HEK293 (cell line): ENCODE measurements around the gene MXRA8.

Source experiments
- CTCF ChIA-PET: fragments of 350-600 bp; formaldehyde crosslinking; extraction: SDS; loops from one replicate; lab custom pipeline; 2021; ENCODE audit warnings: antibody characterized with exemption; lab: Yijun Ruan, JAX
- POLR2A ChIA-PET: fragments of 300-600 bp; formaldehyde crosslinking; extraction: SDS; loops from one replicate; lab custom pipeline; 2020; ENCODE audit warnings: antibody characterized with exemption, inconsistent platforms; lab: Yijun Ruan, JAX
- H3K27ac ChIP-seq: fragments of 200-500 bp; sonication (Bioruptor generic); 2 replicates; pipeline ENCODE4 v1.5.1; 2014; ENCODE audit warnings: low read depth, low read length, control low read depth, inconsistent platforms; ENCODE audit errors: extremely low read depth
- H3K36me3 ChIP-seq, 2 experiments: fragments of 200-500 bp in 1 of 2; sonication (Bioruptor generic) in 1 of 2; 1 replicate in 1 of 2; 2 replicates in 1 of 2; pipeline ENCODE4 v1.5.1; 2014 to 2017; ENCODE audit warnings: inconsistent platforms in 2 of 2, low read length in 2 of 2; ENCODE audit not compliant: control insufficient read depth in 2 of 2, insufficient read depth in 1 of 2
- H3K4me1 ChIP-seq: fragments of 200-500 bp; sonication (Bioruptor generic); 2 replicates; pipeline ENCODE4 v1.5.1; 2014; ENCODE audit warnings: mild to moderate bottlenecking, low read length, inconsistent platforms; ENCODE audit not compliant: control insufficient read depth, insufficient read depth
- H3K4me3 ChIP-seq: 2 replicates; pipeline ENCODE4 v1.5.1; 2011; ENCODE audit warnings: low read depth, mild to moderate bottlenecking, control low read depth, low read length, moderate library complexity
- H3K9me3 ChIP-seq: fragments of 200-500 bp; sonication (Bioruptor generic); 2 replicates; pipeline ENCODE4 v1.5.1; 2014; ENCODE audit warnings: low read depth, low read length, inconsistent platforms; ENCODE audit not compliant: control insufficient read depth, insufficient read depth
- FEZF1 ChIP-seq: fragments of 450-650 bp; formaldehyde crosslinking; IDR thresholded peaks from 2 replicates; pipeline ENCODE4 v1.5.1; 2016; ENCODE audit warnings: missing biosample characterization, missing genetic modification characterization
- GLIS2 ChIP-seq: fragments of 450-650 bp; formaldehyde crosslinking; IDR thresholded peaks from 2 replicates; pipeline ENCODE4 v1.5.1; 2016; ENCODE audit warnings: missing biosample characterization, missing genetic modification characterization
- IKZF3 ChIP-seq: fragments of 450-650 bp; IDR thresholded peaks from 2 replicates; pipeline ENCODE4 v1.5.0; 2018; ENCODE audit warnings: missing biosample characterization, mild to moderate bottlenecking, missing genetic modification characterization, moderate library complexity
- KLF8 ChIP-seq: fragments of 450-650 bp; formaldehyde crosslinking; IDR thresholded peaks from 2 replicates; pipeline ENCODE4 v1.5.1; 2016; ENCODE audit warnings: missing biosample characterization, missing genetic modification characterization
- KLF9 ChIP-seq: fragments of 450-650 bp; formaldehyde crosslinking; IDR thresholded peaks from 2 replicates; pipeline ENCODE4 v1.5.1; 2016; ENCODE audit warnings: missing biosample characterization, missing genetic modification characterization, low read depth
- REPIN1 ChIP-seq: fragments of 450-650 bp; formaldehyde crosslinking; IDR thresholded peaks from 2 replicates; pipeline ENCODE4 v1.5.1; 2017; ENCODE audit warnings: missing biosample characterization, missing genetic modification characterization, low read depth
- SCRT1 ChIP-seq: fragments of 450-650 bp; formaldehyde crosslinking; IDR thresholded peaks from 2 replicates; pipeline ENCODE4 v1.5.1; 2016; ENCODE audit warnings: missing biosample characterization, missing genetic modification characterization, borderline replicate concordance
- SP3 ChIP-seq: fragments of 450-650 bp; formaldehyde crosslinking; IDR thresholded peaks from 2 replicates; pipeline ENCODE4 v1.5.1; 2016; ENCODE audit warnings: missing biosample characterization, missing genetic modification characterization
- TRIM28 ChIP-seq: IDR thresholded peaks from 2 replicates; pipeline ENCODE4 v1.6.1; 2011; ENCODE audit warnings: low read length, control low read depth, borderline replicate concordance
- ZFP3 ChIP-seq: fragments of 450-650 bp; formaldehyde crosslinking; IDR thresholded peaks from 2 replicates; pipeline ENCODE4 v1.5.1; 2016; ENCODE audit warnings: low read depth, missing biosample characterization, missing genetic modification characterization
- ZFP69B ChIP-seq: fragments of 450-650 bp; formaldehyde crosslinking; IDR thresholded peaks from 2 replicates; pipeline ENCODE4 v1.5.1; 2016; ENCODE audit warnings: missing biosample characterization, missing genetic modification characterization
- ZNF114 ChIP-seq: fragments of 450-650 bp; formaldehyde crosslinking; IDR thresholded peaks from 2 replicates; pipeline ENCODE4 v1.5.0; 2017; ENCODE audit warnings: missing biosample characterization, missing genetic modification characterization
- ZNF175 ChIP-seq: fragments of 450-650 bp; formaldehyde crosslinking; IDR thresholded peaks from 2 replicates; pipeline ENCODE4 v1.5.1; 2016; ENCODE audit warnings: missing biosample characterization, missing genetic modification characterization
- ZNF184 ChIP-seq: fragments of 450-650 bp; IDR thresholded peaks from 2 replicates; pipeline ENCODE4 v1.5.1; 2018; ENCODE audit warnings: missing biosample characterization, mild to moderate bottlenecking, missing genetic modification characterization
- ZNF2 ChIP-seq: fragments of 450-650 bp; formaldehyde crosslinking; IDR thresholded peaks from 2 replicates; pipeline ENCODE4 v1.5.1; 2016; ENCODE audit warnings: missing biosample characterization, missing genetic modification characterization
- ZNF214 ChIP-seq: fragments of 450-650 bp; formaldehyde crosslinking; IDR thresholded peaks from 2 replicates; pipeline ENCODE4 v1.5.1; 2017; ENCODE audit warnings: missing biosample characterization, mild to moderate bottlenecking, missing genetic modification characterization, borderline replicate concordance
- ZNF311 ChIP-seq: fragments of 450-650 bp; formaldehyde crosslinking; IDR thresholded peaks from 2 replicates; pipeline ENCODE4 v1.5.1; 2017; ENCODE audit warnings: missing biosample characterization, missing genetic modification characterization, borderline replicate concordance
- ZNF433 ChIP-seq: fragments of 450-650 bp; formaldehyde crosslinking; IDR thresholded peaks from 2 replicates; pipeline ENCODE4 v1.5.1; 2016; ENCODE audit warnings: missing biosample characterization, missing genetic modification characterization, low read depth
- ZNF48 ChIP-seq: fragments of 450-650 bp; formaldehyde crosslinking; IDR thresholded peaks from 2 replicates; pipeline ENCODE4 v1.5.1; 2016; ENCODE audit warnings: missing biosample characterization, missing genetic modification characterization
- ZNF571 ChIP-seq: fragments of 450-650 bp; formaldehyde crosslinking; IDR thresholded peaks from 2 replicates; pipeline ENCODE4 v1.5.0; 2017; ENCODE audit warnings: missing biosample characterization, missing genetic modification characterization
- ZNF626 ChIP-seq: fragments of 450-650 bp; sonication (Bioruptor Pico); formaldehyde crosslinking; IDR thresholded peaks from 2 replicates; pipeline ENCODE4 v1.5.1; 2018; ENCODE audit warnings: missing biosample characterization, missing genetic modification characterization, inconsistent platforms
- ZNF670 ChIP-seq: fragments of 450-650 bp; formaldehyde crosslinking; IDR thresholded peaks from 2 replicates; pipeline ENCODE4 v1.5.1; 2016; ENCODE audit warnings: missing biosample characterization, missing genetic modification characterization, low read depth
- ZNF677 ChIP-seq: fragments of 450-650 bp; IDR thresholded peaks from 2 replicates; pipeline ENCODE4 v1.5.0; 2018; ENCODE audit warnings: missing biosample characterization, mild to moderate bottlenecking, missing genetic modification characterization, moderate library complexity
- ZSCAN30 ChIP-seq: fragments of 450-650 bp; IDR thresholded peaks from 2 replicates; pipeline ENCODE4 v1.5.1; 2018; ENCODE audit warnings: missing biosample characterization, mild to moderate bottlenecking, missing genetic modification characterization, moderate library complexity
- TF ChIP-seq, protein P1 (sequence below): fragments of 450-650 bp; formaldehyde crosslinking; IDR thresholded peaks from 2 replicates; pipeline ENCODE4 v1.5.1; 2016; ENCODE audit warnings: missing biosample characterization, missing genetic modification characterization
- TF ChIP-seq, protein P2 (sequence below): fragments of 450-650 bp; formaldehyde crosslinking; optimal IDR thresholded peaks from 2 replicates; pipeline ENCODE3; 2016; ENCODE audit warnings: missing biosample characterization, mild to moderate bottlenecking, missing genetic modification characterization
- TF ChIP-seq, protein P3 (sequence below): fragments of 450-650 bp; formaldehyde crosslinking; IDR thresholded peaks from 2 replicates; pipeline ENCODE4 v1.5.1; 2016; ENCODE audit warnings: missing biosample characterization, missing genetic modification characterization
- TF ChIP-seq, protein P4 (sequence below): fragments of 450-650 bp; formaldehyde crosslinking; IDR thresholded peaks from 2 replicates; pipeline ENCODE4 v1.5.1; 2016; ENCODE audit warnings: missing biosample characterization, missing genetic modification characterization
- TF ChIP-seq, protein P5 (sequence below): fragments of 450-650 bp; formaldehyde crosslinking; IDR thresholded peaks from 2 replicates; pipeline ENCODE4 v1.5.1; 2016; ENCODE audit warnings: missing biosample characterization, missing genetic modification characterization
- TF ChIP-seq, protein P6 (sequence below): fragments of 450-650 bp; formaldehyde crosslinking; IDR thresholded peaks from 2 replicates; pipeline ENCODE4 v1.5.1; 2016; ENCODE audit warnings: missing biosample characterization, missing genetic modification characterization

The MXRA8 gene

DNA sequence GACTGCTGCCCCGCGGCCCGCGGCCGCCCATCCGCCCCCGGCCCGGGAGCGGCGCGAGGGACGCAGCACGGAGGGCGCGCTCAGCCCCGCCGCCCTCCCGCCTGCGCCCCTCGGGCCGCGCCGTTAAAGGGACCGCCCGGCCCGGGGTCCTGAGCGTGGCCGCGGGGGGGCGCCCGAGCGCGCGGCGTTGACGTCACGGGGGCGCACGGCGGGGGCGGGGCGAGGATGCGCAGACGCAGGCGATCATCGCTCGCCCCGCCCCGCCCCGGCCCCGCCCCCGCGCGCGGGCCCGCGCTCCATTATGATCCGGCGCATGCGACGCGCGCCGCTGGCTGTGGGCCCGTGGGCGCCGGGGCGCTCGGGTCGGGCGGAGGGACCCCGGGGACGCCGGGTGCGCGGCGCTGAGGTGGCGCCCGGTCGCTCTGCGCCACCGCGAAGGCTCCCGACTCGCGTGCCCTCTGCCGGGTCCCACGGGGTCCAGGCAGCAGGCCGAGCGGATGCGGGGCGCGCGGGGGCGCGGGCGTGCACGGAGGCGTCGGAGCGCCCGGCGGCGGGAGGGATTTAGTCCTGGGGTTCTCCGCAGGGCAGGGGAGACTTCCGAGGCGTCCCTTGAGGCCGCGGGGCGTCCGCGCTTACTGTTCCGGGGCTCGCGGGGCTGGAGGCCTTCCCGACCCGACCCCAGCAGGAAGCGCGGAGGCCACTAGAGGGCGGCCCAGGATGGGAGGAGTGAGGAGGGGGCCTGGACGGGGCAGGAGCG, 8.9 kb downstream of the MXRA8 start, which contains the start of gene DVL1:
Gene DVL1, minus strand, starts transcription at position 163 of the 757 bp plus-strand sequence. CDS start 353 bp downstream, outside the sequence.
- H3K27ac ChIP-seq = peak within 1 kb of the TSS; percentile 96
- no peaks in the 10 kb centered on the region for H3K9me3 ChIP-seq
- H3K4me3 ChIP-seq = peak within 1 kb of the TSS; percentile 64
- H3K36me3 ChIP-seq = peaks cover 0 to 11% of the 10 kb centered on the region in 2 experiments; a peak in 1 of 3 replicates
- ChIA-PET POLR2A (interaction anchor here (1.5 kb wide), 1 partner anchor 56 kb away, joined by 3 read pairs; no protein-coding TSS in a partner anchor), CTCF (no interaction called here)
- peaks cover 14% of the 10 kb centered on the region for H3K4me1 ChIP-seq
- no peak for TF ChIP-seq SP3 (tag by site-specific recombination)
- no peak for TF ChIP-seq ZNF670 (tag by site-specific recombination)
- no peak for TF ChIP-seq ZNF214 (tag by site-specific recombination)
- TF ChIP-seq ZNF433 (tag by site-specific recombination) = no peak
- TF ChIP-seq, protein P1, sequence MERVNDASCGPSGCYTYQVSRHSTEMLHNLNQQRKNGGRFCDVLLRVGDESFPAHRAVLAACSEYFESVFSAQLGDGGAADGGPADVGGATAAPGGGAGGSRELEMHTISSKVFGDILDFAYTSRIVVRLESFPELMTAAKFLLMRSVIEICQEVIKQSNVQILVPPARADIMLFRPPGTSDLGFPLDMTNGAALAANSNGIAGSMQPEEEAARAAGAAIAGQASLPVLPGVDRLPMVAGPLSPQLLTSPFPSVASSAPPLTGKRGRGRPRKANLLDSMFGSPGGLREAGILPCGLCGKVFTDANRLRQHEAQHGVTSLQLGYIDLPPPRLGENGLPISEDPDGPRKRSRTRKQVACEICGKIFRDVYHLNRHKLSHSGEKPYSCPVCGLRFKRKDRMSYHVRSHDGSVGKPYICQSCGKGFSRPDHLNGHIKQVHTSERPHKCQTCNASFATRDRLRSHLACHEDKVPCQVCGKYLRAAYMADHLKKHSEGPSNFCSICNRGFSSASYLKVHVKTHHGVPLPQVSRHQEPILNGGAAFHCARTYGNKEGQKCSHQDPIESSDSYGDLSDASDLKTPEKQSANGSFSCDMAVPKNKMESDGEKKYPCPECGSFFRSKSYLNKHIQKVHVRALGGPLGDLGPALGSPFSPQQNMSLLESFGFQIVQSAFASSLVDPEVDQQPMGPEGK (tag by site-specific recombination) = 0 out of 2 replicates have a peak, but pooled peaks have one; percentile 37
- TF ChIP-seq KLF8 = no peak
- TF ChIP-seq KLF9 = 0 out of 2 replicates have a peak, but pooled peaks have one; percentile 26
- no peak for TF ChIP-seq REPIN1
- TF ChIP-seq IKZF3 = no peak
- TF ChIP-seq, protein P2, sequence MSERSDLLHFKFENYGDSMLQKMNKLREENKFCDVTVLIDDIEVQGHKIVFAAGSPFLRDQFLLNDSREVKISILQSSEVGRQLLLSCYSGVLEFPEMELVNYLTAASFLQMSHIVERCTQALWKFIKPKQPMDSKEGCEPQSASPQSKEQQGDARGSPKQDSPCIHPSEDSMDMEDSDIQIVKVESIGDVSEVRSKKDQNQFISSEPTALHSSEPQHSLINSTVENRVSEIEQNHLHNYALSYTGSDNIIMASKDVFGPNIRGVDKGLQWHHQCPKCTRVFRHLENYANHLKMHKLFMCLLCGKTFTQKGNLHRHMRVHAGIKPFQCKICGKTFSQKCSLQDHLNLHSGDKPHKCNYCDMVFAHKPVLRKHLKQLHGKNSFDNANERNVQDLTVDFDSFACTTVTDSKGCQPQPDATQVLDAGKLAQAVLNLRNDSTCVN (tag by site-specific recombination) = peak; percentile 61
- no peak for TF ChIP-seq ZNF184 (tag by site-specific recombination)
- TF ChIP-seq ZNF175 (tag by site-specific recombination) = no peak
- TF ChIP-seq ZNF2 (tag by site-specific recombination) = no peak
- TF ChIP-seq FEZF1 = no peak
- TF ChIP-seq SCRT1 (tag by site-specific recombination) = no peak
- TF ChIP-seq, protein P3, sequence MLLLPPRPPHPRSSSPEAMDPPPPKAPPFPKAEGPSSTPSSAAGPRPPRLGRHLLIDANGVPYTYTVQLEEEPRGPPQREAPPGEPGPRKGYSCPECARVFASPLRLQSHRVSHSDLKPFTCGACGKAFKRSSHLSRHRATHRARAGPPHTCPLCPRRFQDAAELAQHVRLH (tag by site-specific recombination) = no peak
- no peak for TF ChIP-seq TRIM28
- TF ChIP-seq, protein P4, sequence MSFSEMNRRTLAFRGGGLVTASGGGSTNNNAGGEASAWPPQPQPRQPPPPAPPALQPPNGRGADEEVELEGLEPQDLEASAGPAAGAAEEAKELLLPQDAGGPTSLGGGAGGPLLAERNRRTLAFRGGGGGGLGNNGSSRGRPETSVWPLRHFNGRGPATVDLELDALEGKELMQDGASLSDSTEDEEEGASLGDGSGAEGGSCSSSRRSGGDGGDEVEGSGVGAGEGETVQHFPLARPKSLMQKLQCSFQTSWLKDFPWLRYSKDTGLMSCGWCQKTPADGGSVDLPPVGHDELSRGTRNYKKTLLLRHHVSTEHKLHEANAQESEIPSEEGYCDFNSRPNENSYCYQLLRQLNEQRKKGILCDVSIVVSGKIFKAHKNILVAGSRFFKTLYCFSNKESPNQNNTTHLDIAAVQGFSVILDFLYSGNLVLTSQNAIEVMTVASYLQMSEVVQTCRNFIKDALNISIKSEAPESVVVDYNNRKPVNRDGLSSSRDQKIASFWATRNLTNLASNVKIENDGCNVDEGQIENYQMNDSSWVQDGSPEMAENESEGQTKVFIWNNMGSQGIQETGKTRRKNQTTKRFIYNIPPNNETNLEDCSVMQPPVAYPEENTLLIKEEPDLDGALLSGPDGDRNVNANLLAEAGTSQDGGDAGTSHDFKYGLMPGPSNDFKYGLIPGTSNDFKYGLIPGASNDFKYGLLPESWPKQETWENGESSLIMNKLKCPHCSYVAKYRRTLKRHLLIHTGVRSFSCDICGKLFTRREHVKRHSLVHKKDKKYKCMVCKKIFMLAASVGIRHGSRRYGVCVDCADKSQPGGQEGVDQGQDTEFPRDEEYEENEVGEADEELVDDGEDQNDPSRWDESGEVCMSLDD (tag by site-specific recombination) = no peak
- TF ChIP-seq ZFP69B (tag by site-specific recombination) = no peak
- no peak for TF ChIP-seq ZNF677
- TF ChIP-seq ZNF114 = no peak
- TF ChIP-seq, protein P5, sequence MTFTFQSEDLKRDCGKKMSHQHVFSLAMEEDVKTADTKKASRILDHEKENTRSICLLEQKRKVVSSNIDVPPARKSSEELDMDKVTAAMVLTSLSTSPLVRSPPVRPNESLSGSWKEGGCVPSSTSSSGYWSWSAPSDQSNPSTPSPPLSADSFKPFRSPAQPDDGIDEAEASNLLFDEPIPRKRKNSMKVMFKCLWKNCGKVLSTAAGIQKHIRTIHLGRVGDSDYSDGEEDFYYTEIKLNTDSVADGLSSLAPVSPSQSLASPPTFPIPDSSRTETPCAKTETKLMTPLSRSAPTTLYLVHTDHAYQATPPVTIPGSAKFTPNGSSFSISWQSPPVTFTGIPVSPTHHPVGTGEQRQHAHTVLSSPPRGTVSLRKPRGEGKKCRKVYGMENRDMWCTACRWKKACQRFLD (tag by site-specific recombination) = no peak
- TF ChIP-seq GLIS2 (tag by site-specific recombination) = no peak
- TF ChIP-seq ZNF626 = no peak; the same call in 1 of the 2 replicates
- no peak for TF ChIP-seq ZNF311 (tag by site-specific recombination)
- no peak for TF ChIP-seq ZNF571
- TF ChIP-seq, protein P6, sequence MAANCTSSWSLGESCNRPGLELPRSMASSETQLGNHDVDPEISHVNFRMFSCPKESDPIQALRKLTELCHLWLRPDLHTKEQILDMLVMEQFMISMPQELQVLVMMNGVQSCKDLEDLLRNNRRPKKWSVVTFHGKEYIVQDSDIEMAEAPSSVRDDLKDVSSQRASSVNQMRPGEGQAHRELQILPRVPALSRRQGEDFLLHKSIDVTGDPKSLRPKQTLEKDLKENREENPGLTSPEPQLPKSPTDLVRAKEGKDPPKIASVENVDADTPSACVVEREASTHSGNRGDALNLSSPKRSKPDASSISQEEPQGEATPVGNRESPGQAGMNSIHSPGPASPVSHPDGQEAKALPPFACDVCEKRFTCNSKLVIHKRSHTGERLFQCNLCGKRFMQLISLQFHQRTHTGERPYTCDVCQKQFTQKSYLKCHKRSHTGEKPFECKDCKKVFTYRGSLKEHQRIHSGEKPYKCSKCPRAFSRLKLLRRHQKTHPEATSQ (tag by site-specific recombination) = no peak
- no peak for TF ChIP-seq ZFP3
- no peak for TF ChIP-seq ZNF48 (tag by site-specific recombination)
- TF ChIP-seq ZSCAN30 (tag by site-specific recombination) = 0 out of 2 replicates have a peak, but pooled peaks have one; percentile 33
